Measurements from ENCODE around the gene GUK1. TPM values are rescaled to one million over a fixed set of nuclear protein-coding genes. Genes with fewer than 3 reads are reported as not detected.

The GUK1 gene
- total RNA-seq, 1 donor from 2014 or later = 127 TPM

GRCh38 chr1:228125185-228125584 is 14.9 kb upstream of the GUK1 start:
- no peak for DNase-seq (ENCODE audit: low read depth)

- DNase-seq (ENCODE audit: low read depth) = no peak
Observed at GRCh38 chr1:228131766-228132165, 8.3 kb upstream of the GUK1 start.

GRCh38 chr1:228134591-228134990 is 5.5 kb upstream of the GUK1 start:
- no peak for DNase-seq (ENCODE audit: low read depth)

GRCh38 chr1:228136901-228137300 is 3.2 kb upstream of the GUK1 start:
- DNase-seq (ENCODE audit: low read depth) = peak; percentile 11

GRCh38 chr1:228139406-228139930 is 611 bp upstream of the GUK1 start:
- DNase-seq (ENCODE audit: low read depth) = no peak

- no peak for DNase-seq (ENCODE audit: low read depth)
Observed at GRCh38 chr1:228140724-228141225, 696 bp downstream of the GUK1 start.

- DNase-seq (ENCODE audit: low read depth) = peak; percentile 47
Observed at GRCh38 chr1:228141226-228142044, 1.4 kb downstream of the GUK1 start.

GRCh38 chr1:228142155-228142691 is 2.1 kb downstream of the GUK1 start:
- no peak for DNase-seq (ENCODE audit: low read depth)

- no peak for DNase-seq (ENCODE audit: low read depth)
Observed at GRCh38 chr1:228142701-228143136, 2.6 kb downstream of the GUK1 start.

- no peak for DNase-seq (ENCODE audit: low read depth)
Observed at GRCh38 chr1:228143480-228144192, 3.6 kb downstream of the GUK1 start.

GRCh38 chr1:228144193-228144992 is 4.3 kb downstream of the GUK1 start:
- DNase-seq (ENCODE audit: low read depth) = no peak

GRCh38 chr1:228144993-228145343 is 4.9 kb downstream of the GUK1 start:
- DNase-seq (ENCODE audit: low read depth) = no peak

GRCh38 chr1:228145463-228146416 is 5.7 kb downstream of the GUK1 start:
- no peak for DNase-seq (ENCODE audit: low read depth)

- no peak for DNase-seq (ENCODE audit: low read depth)
Observed at GRCh38 chr1:228146417-228147150, 6.5 kb downstream of the GUK1 start.

GRCh38 chr1:228147151-228147693 is 7.1 kb downstream of the GUK1 start:
- DNase-seq (ENCODE audit: low read depth) = no peak

- no peak for DNase-seq (ENCODE audit: low read depth)
Observed at GRCh38 chr1:228147768-228148167, 7.7 kb downstream of the GUK1 start.

- no peak for DNase-seq (ENCODE audit: low read depth)
Observed at GRCh38 chr1:228148196-228148861, 8.2 kb downstream of the GUK1 start.

- DNase-seq (ENCODE audit: low read depth) = no peak
Observed at GRCh38 chr1:228148935-228149405, 8.9 kb downstream of the GUK1 start.

Data from renal cortical epithelial cell (primary cell).